GM11168 (cell line): Measurements from ENCODE around the gene ELP2.
"Not testable (repeated sequence)": the region's sequence is repeated elsewhere in the genome, so short reads cannot be mapped to it uniquely, and the experiment has no call there.

ENCODE experiments used
- in situ Hi-C: fragments of 300-500 bp; cut with MboI; formaldehyde crosslinking; loops from one replicate; pipeline ENCODE4 v1.12.0; 2022; ENCODE audit warnings: low sequenced_read_pairs; ENCODE audit not compliant: unreplicated experiment

ELP2 gene

GRCh38 chr18:36207969-36208368 lies 78.3 kb downstream of the ELP2 start:
- in situ Hi-C loops = not testable (repeated sequence)

- in situ Hi-C loops = no loop called here
Observed at GRCh38 chr18:36211612-36212065, 81.9 kb downstream of the ELP2 start.

GRCh38 chr18:36212301-36213171 lies 82.8 kb downstream of the ELP2 start:
- in situ Hi-C loops = no loop called here

- in situ Hi-C loops = no loop called here
Observed at GRCh38 chr18:36214811-36215210, 85.1 kb downstream of the ELP2 start.

- in situ Hi-C loops = no loop called here
Observed at GRCh38 chr18:36215577-36215976, 85.9 kb downstream of the ELP2 start.

GRCh38 chr18:36217348-36217747 lies 87.6 kb downstream of the ELP2 start:
- in situ Hi-C loops = no loop called here

- in situ Hi-C loops = no loop called here
Observed at GRCh38 chr18:36229188-36229587, 99.5 kb downstream of the ELP2 start.
